ENCODE measurements around the gene PRKN. TPM values are rescaled to one million over a fixed set of nuclear protein-coding genes. Genes with fewer than 3 reads are reported as not detected.

The PRKN gene
- total RNA-seq, 4 donors from 2014 or later, result 5.5 to 17.9 (median 6.8) TPM

GRCh38 chr6:162651505-162651904, 76.1 kb downstream of the PRKN start:
- no peaks in the 10 kb centered on the region for H3K4me1 ChIP-seq
- no peak overlapping the region for H3K27ac ChIP-seq
- no peaks in the 10 kb centered on the region for H3K27me3 ChIP-seq
- TF ChIP-seq, protein P1, sequence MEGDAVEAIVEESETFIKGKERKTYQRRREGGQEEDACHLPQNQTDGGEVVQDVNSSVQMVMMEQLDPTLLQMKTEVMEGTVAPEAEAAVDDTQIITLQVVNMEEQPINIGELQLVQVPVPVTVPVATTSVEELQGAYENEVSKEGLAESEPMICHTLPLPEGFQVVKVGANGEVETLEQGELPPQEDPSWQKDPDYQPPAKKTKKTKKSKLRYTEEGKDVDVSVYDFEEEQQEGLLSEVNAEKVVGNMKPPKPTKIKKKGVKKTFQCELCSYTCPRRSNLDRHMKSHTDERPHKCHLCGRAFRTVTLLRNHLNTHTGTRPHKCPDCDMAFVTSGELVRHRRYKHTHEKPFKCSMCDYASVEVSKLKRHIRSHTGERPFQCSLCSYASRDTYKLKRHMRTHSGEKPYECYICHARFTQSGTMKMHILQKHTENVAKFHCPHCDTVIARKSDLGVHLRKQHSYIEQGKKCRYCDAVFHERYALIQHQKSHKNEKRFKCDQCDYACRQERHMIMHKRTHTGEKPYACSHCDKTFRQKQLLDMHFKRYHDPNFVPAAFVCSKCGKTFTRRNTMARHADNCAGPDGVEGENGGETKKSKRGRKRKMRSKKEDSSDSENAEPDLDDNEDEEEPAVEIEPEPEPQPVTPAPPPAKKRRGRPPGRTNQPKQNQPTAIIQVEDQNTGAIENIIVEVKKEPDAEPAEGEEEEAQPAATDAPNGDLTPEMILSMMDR (IDR thresholded peaks at IDR 0.05), result no peak
- TF ChIP-seq EP300 (IDR thresholded peaks at IDR 0.05) (no peak), POLR2A (IDR thresholded peaks at IDR 0.05) (no peak)
- no peaks in the 10 kb centered on the region for H3K9me3 ChIP-seq
- no peak for DNase-seq (ENCODE audit: low spot score in 2 of 2)
- H3K4me3 ChIP-seq, result no peak overlapping the region
- no peaks in the 10 kb centered on the region for H3K36me3 ChIP-seq
- 83 to 88% methylated on average over 3 of the region's 3 CpGs for WGBS, 2 donors

DNA sequence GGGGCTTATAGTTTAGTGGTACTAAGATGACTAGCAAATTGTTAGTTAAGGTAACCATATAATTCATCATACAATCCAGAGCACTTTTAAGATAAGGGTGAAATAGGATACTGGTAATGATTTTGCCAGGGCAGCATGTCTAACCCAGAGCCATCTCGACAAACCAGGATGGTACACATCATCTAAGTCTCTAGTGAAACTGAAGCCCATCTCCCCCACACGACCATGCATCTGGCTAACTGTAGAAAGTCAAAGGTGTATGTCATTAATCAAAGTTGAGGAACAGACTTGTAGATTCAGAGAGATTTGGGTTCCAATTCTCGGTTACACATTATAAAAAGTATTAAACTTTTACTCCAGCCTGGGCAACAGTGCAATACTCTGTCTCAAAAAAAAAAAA, 78.3 kb downstream of the PRKN start:
- no peaks in the 10 kb centered on the region for H3K27me3 ChIP-seq
- H3K27ac ChIP-seq, result no peak overlapping the region
- H3K9me3 ChIP-seq, result no peaks in the 10 kb centered on the region
- H3K4me3 ChIP-seq, result no peak overlapping the region
- H3K36me3 ChIP-seq, result no peaks in the 10 kb centered on the region
- DNase-seq (ENCODE audit: low spot score in 2 of 2), result no peak
- no peaks in the 10 kb centered on the region for H3K4me1 ChIP-seq
- TF ChIP-seq POLR2A (IDR thresholded peaks at IDR 0.05) (no peak), EP300 (IDR thresholded peaks at IDR 0.05) (no peak)
- TF ChIP-seq, protein P1 (IDR thresholded peaks at IDR 0.05), result no peak
- WGBS, 2 donors, result 90 to 92% methylated on average over 3 of the region's 3 CpGs

DNA sequence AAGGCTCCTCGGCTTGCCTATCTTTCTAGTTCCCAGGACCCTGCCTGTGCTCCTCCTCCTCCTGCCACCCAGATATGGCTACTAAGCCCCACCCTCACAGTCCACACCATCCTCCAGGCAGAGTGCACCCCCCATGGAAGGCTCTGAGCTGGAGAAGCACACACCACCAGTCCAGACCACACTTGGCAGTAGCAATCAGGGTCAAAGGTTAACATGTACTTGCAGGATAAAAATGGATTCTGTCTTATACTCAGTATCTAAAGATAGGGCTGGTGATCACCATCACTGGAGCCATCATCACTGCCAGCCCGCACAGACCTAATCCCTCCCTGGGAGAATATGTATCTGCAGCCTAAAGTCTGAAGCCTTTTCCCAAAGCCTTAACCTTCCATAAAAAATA, 83.4 kb downstream of the PRKN start:
- Histone ChIP-seq H3K36me3 (no peaks in the 10 kb centered on the region), H3K9me3 (no peaks in the 10 kb centered on the region), H3K4me1 (no peaks in the 10 kb centered on the region), H3K4me3 (no peak overlapping the region), H3K27ac (no peak overlapping the region), H3K27me3 (no peaks in the 10 kb centered on the region)
- 84 to 87% methylated on average over 2 of the region's 2 CpGs for WGBS, 2 donors
- no peak for DNase-seq (ENCODE audit: low spot score in 2 of 2)
- no peak for TF ChIP-seq EP300 (IDR thresholded peaks at IDR 0.05)

DNA sequence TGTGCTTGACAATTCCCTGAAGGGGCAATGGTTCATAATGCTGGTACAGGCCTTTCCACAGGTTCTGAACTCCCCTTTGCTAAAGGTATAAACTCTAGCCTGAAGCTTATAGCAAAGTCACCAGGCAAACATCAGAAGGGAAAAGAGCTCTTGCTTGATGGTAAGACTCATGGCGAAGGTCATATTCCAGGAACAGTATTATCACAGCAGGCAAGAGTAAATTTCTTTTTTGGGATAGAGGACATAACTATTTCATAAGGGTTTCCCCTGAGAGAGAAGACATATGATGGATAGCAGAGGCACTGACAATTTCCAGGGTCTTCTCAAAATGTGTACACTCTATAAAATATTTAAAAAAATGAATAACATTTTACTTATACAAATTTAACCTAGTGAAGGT, 86.8 kb downstream of the PRKN start:
- no peak for TF ChIP-seq EP300 (IDR thresholded peaks at IDR 0.05)
- TF ChIP-seq, protein P1 (IDR thresholded peaks at IDR 0.05), result no peak
- TF ChIP-seq POLR2A (IDR thresholded peaks at IDR 0.05), result no peak
- H3K4me1 ChIP-seq, result no peaks in the 10 kb centered on the region

GRCh38 chr6:162639951-162640350, 87.6 kb downstream of the PRKN start:
- 76% methylated on average over 2 of the region's 2 CpGs for WGBS, 2 donors
- no peaks in the 10 kb centered on the region for H3K4me1 ChIP-seq
- no peaks in the 10 kb centered on the region for H3K27me3 ChIP-seq
- no peaks in the 10 kb centered on the region for H3K9me3 ChIP-seq
- no peak overlapping the region for H3K4me3 ChIP-seq
- no peak overlapping the region for H3K27ac ChIP-seq
- TF ChIP-seq, protein P1 (IDR thresholded peaks at IDR 0.05), result no peak
- TF ChIP-seq POLR2A (IDR thresholded peaks at IDR 0.05) (no peak), EP300 (IDR thresholded peaks at IDR 0.05) (no peak)
- no peak for DNase-seq (ENCODE audit: low spot score in 2 of 2)
- H3K36me3 ChIP-seq, result no peaks in the 10 kb centered on the region

More for the DNA sequence above, 86.8 kb downstream of the PRKN start:
- H3K9me3 ChIP-seq, result no peaks in the 10 kb centered on the region
- 97 to 100% methylated on average over 1 of the region's 1 CpG for WGBS, 2 donors
- no peak for DNase-seq (ENCODE audit: low spot score in 2 of 2)
- H3K36me3 ChIP-seq, result no peaks in the 10 kb centered on the region
- no peaks in the 10 kb centered on the region for H3K27me3 ChIP-seq
- H3K4me3 ChIP-seq, result no peak overlapping the region
- no peak overlapping the region for H3K27ac ChIP-seq

Measured in tibial nerve (tissue), 4 donors.